HepG2 (cell line): ENCODE results near the gene HECTD1. TPM values are rescaled to one million over a fixed set of nuclear protein-coding genes. Genes with fewer than 3 reads are reported as not detected.
A peak's percentile ranks its signal among the peaks of the same experiment; 100 is the strongest.

Source experiments
- AFF4 ChIP-seq: sonication (generic); formaldehyde crosslinking; IDR thresholded peaks from 2 replicates; pipeline ENCODE4 v1.4.0; 2020; ENCODE audit warnings: missing genetic modification reagents
- ARID3A ChIP-seq: IDR thresholded peaks from 2 replicates; pipeline ENCODE4 v1.6.1; 2012; ENCODE audit warnings: low read depth, low read length, improper control_type of control experiment
- ARID5B ChIP-seq: IDR thresholded peaks from 2 replicates; pipeline ENCODE4 v1.4.0; 2020; ENCODE audit warnings: mild to moderate bottlenecking, missing genetic modification reagents
- DNMT3B ChIP-seq: conservative IDR thresholded peaks from 2 replicates; pipeline ENCODE4 v1.6.1; 2016; ENCODE audit warnings: missing biosample characterization, control low read depth
- HOMEZ ChIP-seq: IDR thresholded peaks from 2 replicates; pipeline ENCODE4 v1.6.1; 2016; ENCODE audit warnings: low read depth
- KDM6A ChIP-seq: IDR thresholded peaks from 2 replicates; pipeline ENCODE4 v1.6.1; 2016; ENCODE audit warnings: low read depth
- RFX1 ChIP-seq: fragments of 450-650 bp; IDR thresholded peaks from 2 replicates; pipeline ENCODE4 v1.6.1; 2017
- THRA ChIP-seq: sonication (generic); formaldehyde crosslinking; IDR thresholded peaks from 2 replicates; pipeline ENCODE4 v1.4.0; 2020; ENCODE audit warnings: missing genetic modification reagents, borderline replicate concordance
- ZMAT3 ChIP-seq: sonication (generic); formaldehyde crosslinking; conservative IDR thresholded peaks from 2 replicates; pipeline ENCODE4 v1.7.0; 2021; ENCODE audit warnings: missing genetic modification reagents
- ZMAT5 ChIP-seq: sonication (generic); formaldehyde crosslinking; IDR thresholded peaks from 2 replicates; pipeline ENCODE4 v1.5.0; 2020; ENCODE audit warnings: mild to moderate bottlenecking, low read depth, missing genetic modification reagents, borderline replicate concordance
- ZNF20 ChIP-seq: sonication (generic); formaldehyde crosslinking; IDR thresholded peaks from 2 replicates; pipeline ENCODE4 v1.4.0; 2020; ENCODE audit warnings: mild to moderate bottlenecking, moderate library complexity, missing genetic modification reagents
- ZNF317 ChIP-seq: sonication (generic); formaldehyde crosslinking; IDR thresholded peaks from 2 replicates; pipeline ENCODE4 v1.5.0; 2020; ENCODE audit warnings: mild to moderate bottlenecking, missing genetic modification reagents
- ZNF652 ChIP-seq: IDR thresholded peaks from 2 replicates; pipeline ENCODE4 v1.6.1; 2016; ENCODE audit warnings: low read depth, borderline replicate concordance
- ZNF749 ChIP-seq: sonication (generic); formaldehyde crosslinking; IDR thresholded peaks from 2 replicates; pipeline ENCODE4 v1.8.0; 2022; ENCODE audit warnings: mild to moderate bottlenecking, missing genetic modification reagents, moderate library complexity, borderline replicate concordance
- polyA plus RNA-seq, 8 experiments: library from polyadenylated mRNA; depleted of rRNA in 3 of 8; stranded (reverse) in 7 of 8; unstranded in 1 of 8; fragments of >200 nt; fragmentation: Illumina TruSeq in 4 of 8; extraction: Trizol in 4 of 8; gene quantifications; 2 replicates each; pipeline versions ENCODE4 v1.2.1 to v1.2.3, GENCODE V29; 2011 to 2016; ENCODE audit warnings: low read depth in 4 of 8, missing spikeins in 1 of 8, mixed read lengths in 1 of 8; ENCODE audit not compliant: insufficient read depth in 1 of 8
- total RNA-seq, 5 experiments: library from RNA; depleted of rRNA; stranded (reverse); fragments of >200 nt; fragmentation: Illumina TruSeq; extraction: Trizol; gene quantifications; 2 replicates each; pipeline ENCODE4 v1.2.3, GENCODE V29; 2016; ENCODE audit warnings: low read depth in 1 of 5

Gene HECTD1
- total and polyA plus RNA-seq, 2 of the 13 experiments (the other 11 are each of a cell fraction or from before 2014, with no cell fraction given), result 312 to 560 TPM

- no peak; the same call in 1 of the 2 replicates for TF ChIP-seq AFF4 (CRISPR knock-in tag)
- no peak for TF ChIP-seq ZMAT5 (CRISPR knock-in tag)
- peak; percentile 100 for TF ChIP-seq KDM6A (CRISPR knock-in tag)
- TF ChIP-seq THRA (CRISPR knock-in tag), result peak; percentile 99
- peak; percentile 100 for TF ChIP-seq HOMEZ (CRISPR knock-in tag)
- peak; percentile 100 for TF ChIP-seq DNMT3B
- no peak for TF ChIP-seq ZNF20 (CRISPR knock-in tag)
- TF ChIP-seq ZNF652 (CRISPR knock-in tag), result peak; percentile 87
- TF ChIP-seq ZMAT3, result peak; percentile 100
- no peak for TF ChIP-seq RFX1
- TF ChIP-seq ZNF317 (CRISPR knock-in tag), result peak; percentile 97
- TF ChIP-seq ARID5B (CRISPR knock-in tag), result peak; percentile 100
- TF ChIP-seq ARID3A, result peak; percentile 100
- TF ChIP-seq ZNF749 (CRISPR knock-in tag), result peak; percentile 100
These were observed 22.3 kb upstream of the HECTD1 start (continued) for GRCh38 chr14:31229638-31230572.
